ENCODE results near the gene VSTM2B.

Gene VSTM2B

GRCh38 chr19:29598496-29598895 is 72.7 kb downstream of the VSTM2B start:
- no peak for DNase-seq

DNA sequence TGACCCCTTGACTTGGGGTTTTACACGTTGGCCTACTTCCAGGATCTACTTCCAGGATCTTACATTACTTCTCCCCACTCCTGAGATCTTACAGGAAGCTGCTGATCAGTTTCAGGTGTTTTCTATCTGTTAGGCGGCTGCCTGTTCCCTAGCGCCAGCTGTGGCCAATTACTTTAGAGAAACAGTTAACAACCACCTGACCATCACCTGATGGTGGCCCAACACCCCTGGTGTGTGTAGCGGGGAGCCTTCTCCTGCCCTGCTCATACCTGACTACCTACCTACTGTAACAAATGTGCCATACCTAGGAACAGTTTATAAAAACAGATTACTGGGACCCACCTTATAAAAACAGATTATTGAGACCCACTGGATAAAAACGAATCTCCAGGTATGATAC is 77.5 kb downstream of the VSTM2B start:
- no peak for DNase-seq

- DNase-seq: peak; percentile 90
These were observed 80.0 kb downstream of the VSTM2B start, which contains the start of gene POP4 for GRCh38 chr19:29605653-29606419. Gene POP4, plus strand, starts transcription at chr19:29606283. Its CDS starts 36 bp downstream, at chr19:29606319.

GRCh38 chr19:29606420-29606747 is 80.6 kb downstream of the VSTM2B start:
- DNase-seq: no peak

- no peak for DNase-seq
These were observed 83.8 kb downstream of the VSTM2B start for GRCh38 chr19:29609636-29610035.

GRCh38 chr19:29610213-29610573 is 84.4 kb downstream of the VSTM2B start:
- no peak for DNase-seq

DNA sequence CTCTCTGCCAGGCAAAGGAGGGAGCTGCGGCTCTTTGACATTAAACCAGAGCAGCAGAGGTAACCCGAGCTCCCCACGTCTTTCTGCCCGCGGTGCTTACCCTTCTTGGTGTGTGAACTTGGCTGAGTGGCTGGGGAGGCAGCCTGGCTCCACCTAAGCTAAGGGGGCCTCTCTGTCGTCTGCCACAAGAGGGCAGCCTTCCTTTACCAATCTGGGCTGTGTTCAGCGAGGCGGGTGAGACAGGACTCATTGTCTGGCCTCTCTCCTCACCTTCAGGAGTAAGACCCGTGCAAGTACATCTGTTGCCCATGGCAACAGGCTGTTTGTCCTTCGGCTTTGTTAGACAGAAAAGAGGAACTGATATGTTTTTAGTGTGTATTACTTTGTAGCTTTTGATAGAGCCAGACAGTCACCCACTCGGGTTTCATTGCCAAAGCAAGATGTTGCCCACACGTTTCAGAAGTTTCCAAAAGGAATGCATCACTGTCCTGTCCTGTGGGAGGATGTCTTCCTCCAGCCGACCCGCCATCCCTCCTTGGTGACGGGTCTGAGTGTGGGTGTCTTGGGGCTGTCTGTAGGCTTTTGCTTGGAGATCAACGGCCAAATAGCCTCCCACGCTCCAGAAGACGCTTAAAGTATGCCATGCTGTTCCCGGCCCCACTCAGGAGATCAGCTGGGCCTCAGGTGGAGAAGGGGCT is 84.9 kb downstream of the VSTM2B start:
- DNase-seq: peak; percentile 74

- DNase-seq: no peak
These were observed 86.3 kb downstream of the VSTM2B start for GRCh38 chr19:29612121-29612520.

- no peak for DNase-seq
These were observed 87.2 kb downstream of the VSTM2B start for GRCh38 chr19:29612801-29613595.

GRCh38 chr19:29614046-29614445 is 88.3 kb downstream of the VSTM2B start:
- DNase-seq: no peak

Measured in HCEC 1CT (cell line).